Activated CD4-positive, alpha-beta T cell treated with anti-CD3 and anti-CD28 coated beads, Interleukin-2, amount 50 U/mL, for 24 hours (primary cell): ENCODE measurements around the gene KRTAP10-4.
"Not testable (repeated sequence)": the region's sequence is repeated elsewhere in the genome, so short reads cannot be mapped to it uniquely, and the experiment has no call there.

Source experiments
- DNase-seq, 2 donors: peaks; one replicate each; pipeline ENCODE4 v3.0.0-alpha.2; 2020; ENCODE audit warnings: low read depth in 1 of 2, low spot score in 1 of 2

The KRTAP10-4 gene

GRCh38 chr21:44578371-44579055 is 5.0 kb downstream of the KRTAP10-4 start:
- no peak for DNase-seq

GRCh38 chr21:44579056-44579832 is 5.7 kb downstream of the KRTAP10-4 start:
- no peak for DNase-seq

GRCh38 chr21:44579833-44580144 is 6.3 kb downstream of the KRTAP10-4 start:
- DNase-seq, result no peak

DNA sequence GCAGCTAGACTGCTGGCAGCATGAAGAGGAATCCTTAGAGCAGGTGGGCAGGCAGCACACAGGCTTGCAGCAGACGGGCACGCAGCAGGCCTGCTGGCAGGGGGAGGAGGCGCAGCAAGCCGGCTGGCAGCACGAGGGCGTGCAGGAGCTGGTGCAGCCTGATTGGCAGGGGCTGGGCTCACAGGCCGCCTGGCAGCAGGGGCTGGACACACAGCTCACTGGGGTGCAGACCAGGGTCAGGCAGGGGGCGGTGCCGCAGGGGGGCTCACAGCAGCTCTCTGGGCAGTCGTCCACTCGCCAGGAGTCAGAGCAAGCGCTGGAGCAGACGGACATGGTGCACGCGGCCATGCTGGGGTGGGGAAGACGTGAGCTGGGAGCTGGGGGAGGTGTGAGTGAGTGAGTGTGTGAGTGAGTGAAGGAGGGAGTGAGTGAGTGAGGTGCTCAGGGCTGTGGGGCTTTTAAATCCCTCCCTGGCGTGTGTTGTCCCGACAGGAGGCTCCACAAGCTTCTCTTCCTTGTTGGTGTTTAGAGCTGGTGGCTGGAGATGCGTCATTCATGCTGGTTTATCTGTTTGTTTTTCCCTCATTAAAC is 6.8 kb downstream of the KRTAP10-4 start, which contains the start of gene KRTAP10-5:
Gene KRTAP10-5, minus strand, starts transcription at position 374 of the 591 bp plus-strand sequence. Its CDS starts 26 bp downstream, at position 348.
- DNase-seq, result not testable (repeated sequence)

GRCh38 chr21:44581158-44581557 is 7.6 kb downstream of the KRTAP10-4 start:
- DNase-seq, result no peak

DNA sequence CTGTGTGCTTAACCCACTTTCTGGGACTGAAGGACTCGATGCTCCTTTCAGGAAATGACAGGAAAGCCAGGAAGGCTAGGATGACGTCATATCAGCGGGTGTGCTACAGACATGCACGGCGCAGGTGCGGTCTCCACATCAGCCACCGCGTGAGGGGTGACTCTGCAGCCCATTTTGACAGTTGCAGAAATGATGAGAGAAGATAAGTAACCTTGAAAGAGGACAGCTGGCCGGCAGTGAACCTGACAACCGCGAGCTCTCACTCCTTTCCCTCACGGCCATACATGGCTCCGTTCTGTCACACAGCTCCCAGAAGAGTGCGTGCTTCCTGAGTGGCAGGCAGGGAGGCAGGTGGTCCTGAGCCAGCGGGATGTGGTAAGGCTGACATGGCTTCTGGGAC is 8.5 kb downstream of the KRTAP10-4 start:
- no peak for DNase-seq

DNA sequence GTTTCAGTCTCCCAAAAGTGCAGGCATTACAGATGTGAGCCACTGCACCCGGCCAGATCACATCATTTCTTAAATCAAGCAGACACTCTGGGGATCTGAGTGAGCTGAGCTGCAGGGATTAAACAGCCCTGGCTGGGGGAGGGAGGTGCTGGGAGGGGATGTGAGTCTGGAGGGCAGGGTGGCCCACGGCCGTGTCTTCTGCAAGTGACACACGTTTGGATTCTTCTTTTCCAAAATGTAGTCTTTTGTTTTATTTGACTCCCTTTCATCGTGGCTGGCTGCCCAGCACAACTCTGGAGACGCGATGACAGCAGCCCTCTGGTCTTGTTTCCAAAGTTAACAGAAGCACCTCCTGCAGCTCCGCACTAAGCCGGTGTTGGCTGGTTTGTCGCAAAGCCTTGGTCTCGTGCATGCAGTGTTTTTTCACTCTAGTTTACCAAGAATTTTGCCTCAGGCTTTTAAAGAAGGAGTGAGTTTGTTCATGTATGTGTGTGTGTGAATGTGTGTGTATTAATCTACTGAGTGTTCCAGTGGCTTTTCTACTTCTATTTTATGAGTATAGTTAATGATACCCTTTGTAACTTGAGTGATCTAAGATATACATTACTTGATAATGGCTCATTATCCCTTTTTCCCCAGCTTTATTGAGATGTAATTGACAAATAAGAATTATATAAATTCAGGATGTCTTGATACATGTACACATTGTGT is 9.7 kb downstream of the KRTAP10-4 start:
- no peak for DNase-seq

- peak in 1 of 2 donors; percentile 21 for DNase-seq
These were observed 10.2 kb downstream of the KRTAP10-4 start for GRCh38 chr21:44583800-44584147.

DNA sequence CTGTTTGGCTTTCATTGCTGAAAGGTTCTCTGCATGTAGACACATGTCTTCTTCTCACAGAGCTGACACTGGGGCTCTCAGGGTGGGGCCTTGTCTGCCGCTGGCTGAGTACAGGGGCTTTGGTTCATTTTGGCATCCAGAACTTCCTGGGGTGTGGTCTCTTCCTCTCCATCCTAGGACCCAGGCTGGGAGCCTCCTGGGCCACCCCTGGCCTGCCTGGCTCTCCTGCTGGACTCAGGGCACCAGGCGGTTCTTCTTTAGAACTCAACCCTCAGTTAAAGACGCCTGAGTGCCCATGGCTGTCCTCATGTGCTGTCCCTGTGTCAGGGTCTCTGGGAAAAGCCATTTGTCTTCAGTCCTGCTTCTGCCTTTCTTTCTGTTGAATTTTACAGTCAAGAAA is 12.4 kb downstream of the KRTAP10-4 start:
- DNase-seq, result no peak

DNA sequence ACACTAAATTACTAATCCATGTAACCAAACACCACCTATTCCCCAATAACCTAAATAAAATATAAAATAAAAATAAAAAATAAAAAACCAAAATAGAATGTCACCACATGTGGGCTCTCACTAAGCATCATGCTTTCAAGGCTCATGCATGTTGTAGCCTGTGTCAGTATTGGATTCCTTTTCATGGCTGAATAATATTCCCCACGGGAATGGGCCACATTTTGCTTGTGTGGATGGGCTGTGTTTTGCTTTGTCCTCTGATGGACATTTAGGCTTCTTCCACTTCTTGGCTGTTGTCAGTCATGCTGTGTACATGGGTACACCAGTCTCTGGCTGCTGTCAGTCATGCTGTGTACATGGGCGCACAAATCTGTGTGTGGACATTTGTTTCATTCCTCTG is 15.6 kb downstream of the KRTAP10-4 start:
- DNase-seq, result no peak

DNA sequence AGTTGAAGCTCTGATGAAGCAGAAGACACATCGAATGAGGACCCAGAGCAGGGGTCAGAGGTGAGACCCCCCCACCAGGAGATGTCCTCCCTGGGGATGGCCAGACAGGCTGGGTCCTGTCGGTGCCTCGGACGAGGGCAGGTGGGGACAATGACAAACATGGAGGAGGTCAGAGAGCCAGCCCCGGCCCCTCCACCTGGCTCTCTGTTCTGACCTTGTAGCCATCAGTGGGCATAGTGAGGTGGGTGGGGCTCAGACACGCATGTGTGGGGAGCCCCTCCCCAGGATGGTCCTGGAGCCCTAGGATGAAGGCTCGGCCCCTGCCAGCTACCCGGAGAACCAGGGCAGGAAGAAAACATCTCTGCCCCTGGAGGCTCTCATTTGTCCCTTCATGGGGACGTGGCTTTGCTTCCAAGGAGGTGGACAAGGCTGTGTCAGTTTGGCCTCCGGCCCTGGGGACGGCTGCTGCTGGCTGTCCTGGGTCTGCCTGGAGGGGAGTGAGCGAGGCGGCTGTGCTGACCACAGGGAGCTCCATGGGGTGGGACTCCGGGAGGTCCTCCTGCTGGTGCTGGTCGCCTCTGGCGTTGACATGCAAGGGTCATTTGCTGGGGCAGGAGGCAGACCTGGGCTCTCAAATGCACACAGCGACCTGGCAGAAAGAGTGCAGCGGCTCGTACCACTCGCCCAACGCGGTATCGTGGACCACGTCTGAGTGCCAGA is 16.2 kb downstream of the KRTAP10-4 start:
- DNase-seq, result no peak

DNA sequence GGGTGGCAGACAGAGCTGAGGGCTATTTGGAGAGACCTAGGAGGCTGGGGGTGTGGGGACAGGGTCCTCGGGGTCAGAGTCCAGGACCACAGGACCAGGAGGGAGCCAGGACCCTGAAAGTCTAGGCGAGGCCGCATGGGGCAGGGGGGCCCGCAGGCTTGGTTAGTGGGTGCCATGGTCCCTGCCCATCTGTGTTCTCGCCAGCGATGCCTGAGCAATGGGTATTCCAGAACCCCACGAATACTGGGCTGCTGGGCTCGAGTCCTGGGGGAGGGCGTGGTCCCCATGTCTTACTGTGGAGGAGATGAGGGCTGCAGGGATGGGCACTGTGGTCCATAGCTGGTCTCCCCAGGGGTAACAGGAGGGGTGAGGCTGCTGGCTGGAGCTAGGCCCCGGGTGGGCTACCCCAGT is 16.8 kb downstream of the KRTAP10-4 start:
- DNase-seq, result no peak

DNA sequence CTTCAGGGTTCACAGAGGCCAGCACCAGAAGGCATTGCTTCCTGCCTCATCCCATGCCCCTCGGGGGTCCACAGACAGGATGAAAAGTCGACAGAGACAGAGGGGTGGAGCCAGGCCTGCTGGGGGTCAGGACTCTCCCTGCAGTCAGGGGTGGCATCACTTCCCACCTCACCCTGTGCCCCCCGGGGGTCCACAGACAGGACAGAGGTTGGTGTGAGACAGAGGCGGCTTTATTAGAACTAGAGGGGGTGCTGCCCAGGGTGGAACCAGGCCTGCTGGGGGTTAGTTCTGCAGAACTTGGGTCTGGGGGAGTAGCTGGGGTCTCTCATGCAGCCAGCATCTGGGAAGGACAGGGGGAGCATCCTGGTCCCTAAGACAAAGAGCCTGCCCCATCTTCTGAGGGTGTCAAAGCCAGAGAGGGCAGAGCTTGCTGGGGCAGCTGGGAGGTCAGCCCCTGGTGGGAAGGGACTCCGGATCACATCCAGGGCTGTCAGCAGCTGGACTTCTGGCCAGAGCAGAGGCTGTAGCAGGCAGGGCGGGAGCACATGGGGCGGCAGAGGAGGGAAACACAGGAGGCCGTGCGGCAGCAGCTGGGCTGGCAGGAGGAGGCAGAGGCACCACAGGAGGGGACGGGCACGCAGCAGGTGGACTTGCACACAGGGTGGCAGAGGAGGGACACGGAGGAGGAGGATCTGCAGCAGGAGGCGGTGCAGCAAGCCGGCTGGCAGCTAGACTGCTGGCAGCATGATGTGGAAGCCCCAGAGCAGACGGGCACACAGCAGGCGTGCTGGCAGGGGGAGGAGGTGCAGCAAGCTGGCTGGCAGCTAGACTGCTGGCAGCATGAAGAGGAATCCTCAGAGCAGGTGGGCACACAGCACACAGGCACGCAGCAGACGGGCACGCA is 17.6 kb downstream of the KRTAP10-4 start:
- not testable (repeated sequence) for DNase-seq

DNA sequence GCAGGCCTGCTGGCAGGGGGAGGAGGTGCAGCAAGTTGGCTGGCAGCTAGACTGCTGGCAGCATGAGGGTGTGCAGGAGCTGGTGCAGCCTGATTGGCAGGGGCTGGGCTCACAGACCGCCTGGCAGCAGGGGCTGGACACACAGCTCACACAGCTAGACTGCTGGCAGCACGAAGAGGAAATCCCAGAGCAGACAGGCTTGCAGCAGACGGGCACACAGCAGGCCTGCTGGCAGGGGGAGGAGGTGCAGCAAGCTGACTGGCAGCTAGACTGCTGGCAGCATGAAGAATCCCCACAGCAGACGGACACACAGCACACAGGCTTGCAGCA is 18.2 kb downstream of the KRTAP10-4 start:
- DNase-seq, result not testable (repeated sequence)

DNA sequence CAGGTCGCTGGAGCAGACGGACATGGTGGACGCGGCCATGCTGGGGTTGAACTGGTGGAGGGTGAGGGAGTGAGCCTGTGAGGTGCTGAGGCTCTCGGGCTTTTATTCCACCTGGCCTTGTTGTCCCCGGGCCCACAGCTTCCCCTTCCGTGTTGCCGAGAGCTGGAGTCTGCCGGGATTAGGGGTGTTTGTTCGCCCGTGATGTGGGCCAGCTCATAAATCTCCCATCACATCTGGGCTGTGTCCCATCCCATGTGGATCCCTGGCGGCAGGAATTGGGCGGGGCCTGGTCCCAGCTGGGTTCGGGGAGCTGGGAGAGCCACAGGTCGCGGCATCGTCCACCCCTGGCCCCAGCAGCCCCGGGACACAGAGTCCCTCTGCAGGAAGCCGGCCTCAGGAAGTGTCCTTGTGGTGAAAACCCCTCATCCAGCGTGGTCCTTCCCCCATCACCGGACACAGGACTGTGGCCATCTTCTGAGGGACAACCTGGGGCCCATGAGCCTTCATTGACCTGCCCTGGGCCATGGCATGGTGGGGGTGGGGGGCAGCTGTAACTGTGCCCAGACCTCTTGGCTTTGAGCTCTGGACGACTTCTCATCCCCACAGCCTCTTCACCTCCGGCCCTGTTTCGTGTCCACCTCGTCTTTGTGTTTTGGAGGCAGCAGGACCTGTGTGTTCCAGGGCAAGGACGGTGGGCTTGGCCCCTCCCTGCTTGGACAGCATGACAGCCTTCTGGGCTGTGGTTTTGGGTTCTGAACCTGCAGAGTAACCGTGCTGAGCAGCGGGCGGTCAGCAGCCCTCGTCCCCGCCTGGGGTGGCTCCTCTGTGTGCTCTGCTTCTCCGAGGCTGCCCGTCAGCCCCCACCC is 19.1 kb downstream of the KRTAP10-4 start, which contains the start of gene KRTAP10-6:
Gene KRTAP10-6, minus strand, starts transcription at position 60 of the 866 bp plus-strand sequence. Its CDS starts 21 bp downstream, at position 39.
- no peak for DNase-seq

DNA sequence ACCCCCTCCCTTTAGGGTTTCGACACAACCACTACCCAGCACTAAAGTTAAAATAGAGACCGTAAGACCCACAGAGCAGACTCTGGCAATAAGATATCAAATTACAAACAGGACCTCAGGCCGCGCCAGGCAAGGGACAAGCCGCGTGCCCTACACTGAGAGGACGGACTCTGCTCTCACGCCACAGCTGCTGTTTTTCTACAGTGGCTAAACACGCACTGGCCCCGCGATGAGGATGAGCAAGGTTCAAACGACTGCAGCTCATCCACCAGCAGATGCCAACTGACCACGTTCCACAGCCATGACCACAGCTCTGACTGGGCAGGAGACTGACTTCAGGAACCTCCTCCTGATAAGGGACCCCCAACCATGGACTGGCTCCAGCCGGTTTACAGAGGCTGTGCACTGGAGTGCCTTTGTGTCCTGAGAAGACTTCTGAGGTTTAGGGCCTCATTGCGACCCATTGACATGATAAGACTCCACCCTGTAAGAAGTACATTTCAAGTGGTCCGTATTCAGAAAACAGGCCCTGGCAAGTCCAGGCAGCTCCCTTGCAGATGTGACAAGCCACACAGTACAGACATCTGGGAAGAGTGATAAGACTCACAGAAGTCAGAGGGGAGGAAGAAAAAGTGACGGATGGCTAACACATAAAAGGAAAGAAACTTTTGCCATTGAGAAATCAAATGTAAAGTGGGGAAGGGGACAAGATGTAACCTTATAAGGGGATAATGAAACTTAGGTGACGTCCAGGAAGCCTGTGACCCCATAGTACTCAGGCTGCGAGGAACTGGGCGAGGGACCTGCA is 20.3 kb downstream of the KRTAP10-4 start:
- no peak for DNase-seq

DNA sequence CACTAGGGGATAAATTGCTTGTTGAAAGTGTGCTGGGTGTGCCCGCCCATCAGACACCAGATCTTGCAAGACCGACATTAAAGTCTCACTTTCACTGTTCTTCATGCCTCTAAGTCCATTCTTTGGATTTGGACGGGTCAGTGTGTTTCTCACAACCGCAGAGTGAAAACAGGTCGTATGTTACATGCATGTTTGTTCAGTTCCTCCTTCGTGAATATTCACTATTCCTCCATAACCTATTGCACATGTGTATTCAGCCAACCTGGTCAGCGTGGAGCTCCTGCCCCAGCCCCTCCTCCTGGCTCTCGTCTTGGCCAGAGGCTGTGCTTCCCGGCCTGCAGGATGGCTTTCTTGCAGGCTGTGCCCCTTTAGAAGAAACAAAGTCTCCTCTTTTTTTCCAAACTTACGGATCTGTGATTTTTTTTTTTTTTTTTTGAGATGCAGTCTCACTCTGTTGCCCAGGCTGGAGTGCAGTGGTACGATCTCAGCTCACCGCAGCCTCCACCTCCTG is 20.9 kb downstream of the KRTAP10-4 start:
- DNase-seq, result no peak

DNA sequence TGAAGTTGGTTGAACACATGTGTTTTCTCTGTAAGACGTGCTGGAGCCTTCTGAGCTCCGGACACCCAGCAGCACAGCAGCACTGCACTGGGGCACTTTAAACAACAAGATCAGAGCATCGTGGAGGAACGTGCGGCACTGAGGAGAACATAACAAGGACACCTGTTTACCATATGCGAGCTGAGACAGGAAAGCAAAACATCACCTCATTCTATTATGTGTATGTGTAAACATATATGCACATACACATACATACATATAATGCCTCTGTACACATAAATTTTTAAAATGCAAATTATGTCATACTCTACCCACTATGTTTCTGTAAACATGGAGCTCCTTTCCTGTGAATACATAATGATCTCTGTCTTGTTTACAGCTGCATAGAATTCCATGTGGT is 22.0 kb downstream of the KRTAP10-4 start:
- no peak for DNase-seq
